ENCODE measurements around the gene STMN1. TPM values are rescaled to one million over a fixed set of nuclear protein-coding genes. Genes with fewer than 3 reads are reported as not detected.

Gene STMN1
- total RNA-seq, 1 experiment from 2014 or later: 207 TPM

GRCh38 chr1:25916460-25916859 is 10.2 kb upstream of the STMN1 start:
- ChIA-PET POLR2A (no interaction called here), CTCF (no interaction called here)
- BruUV-seq (replicated peaks): no TSS peak
- H3K36me3 Mint-ChIP-seq (ENCODE audit: insufficient read depth, unreplicated experiment): no peaks in the 10 kb centered on the region
- no peak for TF ChIP-seq CTCF (IDR thresholded peaks at IDR 0.05; ENCODE audit: insufficient read depth in 1 of 2, low read depth in 1 of 2, low read length in 1 of 2, severe bottlenecking in 1 of 2, unreplicated experiment in 1 of 2)
- Histone ChIP-seq H3K36me3 (ENCODE audit: control insufficient read depth, insufficient read depth, low read length) (no peaks in the 10 kb centered on the region), H3K27me3 (replicated peaks; ENCODE audit: control insufficient read depth, insufficient read depth, low read length) (no peaks in the 10 kb centered on the region), H3K9me3 (no peaks in the 10 kb centered on the region), H3K4me3 (ENCODE audit: low read depth, low read length) (no peak overlapping the region), H3K4me1 (no peaks in the 10 kb centered on the region; the same call in 1 of the 2 replicates)
- H3K27me3 Mint-ChIP-seq (ENCODE audit: insufficient read depth, unreplicated experiment): no peaks in the 10 kb centered on the region
- intact Hi-C loops (cut with micrococcal nuclease; ENCODE audit: unreplicated experiment): no loop called here
- H3K27ac Mint-ChIP-seq (ENCODE audit: unreplicated experiment): no peak overlapping the region
- no peak for DNase-seq
- H3K9me3 Mint-ChIP-seq (ENCODE audit: unreplicated experiment): no peaks in the 10 kb centered on the region
- no peak overlapping the region for H3K4me3 Mint-ChIP-seq (ENCODE audit: unreplicated experiment)
- peaks cover under 1% of the 10 kb centered on the region for H3K4me1 Mint-ChIP-seq (ENCODE audit: low read depth, unreplicated experiment)

GRCh38 chr1:25914074-25914995 is 8.1 kb upstream of the STMN1 start:
- no peaks in the 10 kb centered on the region for H3K27me3 Mint-ChIP-seq (ENCODE audit: insufficient read depth, unreplicated experiment)
- H3K4me1 Mint-ChIP-seq (ENCODE audit: low read depth, unreplicated experiment): peaks cover 10% of the 10 kb centered on the region
- no peak overlapping the region for H3K4me3 ChIP-seq (ENCODE audit: low read depth, low read length)
- CTCF ChIA-PET: no interaction called here
- no peak for TF ChIP-seq CTCF (IDR thresholded peaks at IDR 0.05; ENCODE audit: insufficient read depth in 1 of 2, low read depth in 1 of 2, low read length in 1 of 2, severe bottlenecking in 1 of 2, unreplicated experiment in 1 of 2)
- no peaks in the 10 kb centered on the region for H3K27me3 ChIP-seq (replicated peaks; ENCODE audit: control insufficient read depth, insufficient read depth, low read length)
- BruUV-seq (replicated peaks): no TSS peak
- H3K36me3 Mint-ChIP-seq (ENCODE audit: insufficient read depth, unreplicated experiment): no peaks in the 10 kb centered on the region
- H3K27ac Mint-ChIP-seq (ENCODE audit: unreplicated experiment): no peak overlapping the region
- no peaks in the 10 kb centered on the region for H3K36me3 ChIP-seq (ENCODE audit: control insufficient read depth, insufficient read depth, low read length)
- H3K4me1 ChIP-seq: no peaks in the 10 kb centered on the region; the same call in 1 of the 2 replicates
- no peak overlapping the region for H3K4me3 Mint-ChIP-seq (ENCODE audit: unreplicated experiment)
- H3K9me3 Mint-ChIP-seq (ENCODE audit: unreplicated experiment): no peaks in the 10 kb centered on the region
- DNase-seq: no peak
- no peaks in the 10 kb centered on the region for H3K9me3 ChIP-seq
- intact Hi-C loops (cut with micrococcal nuclease; ENCODE audit: unreplicated experiment): no loop called here
- POLR2A ChIA-PET: interaction anchor here (0.7 kb wide), 1 partner anchor 12 kb away, joined by 3 read pairs; no protein-coding TSS in a partner anchor

- TF ChIP-seq CTCF (IDR thresholded peaks at IDR 0.05; ENCODE audit: insufficient read depth in 1 of 2, low read depth in 1 of 2, low read length in 1 of 2, severe bottlenecking in 1 of 2, unreplicated experiment in 1 of 2): no peak
- Mint-ChIP-seq H3K27ac (ENCODE audit: unreplicated experiment) (no peak overlapping the region), H3K36me3 (ENCODE audit: insufficient read depth, unreplicated experiment) (no peaks in the 10 kb centered on the region), H3K4me3 (ENCODE audit: unreplicated experiment) (no peak overlapping the region), H3K27me3 (ENCODE audit: insufficient read depth, unreplicated experiment) (no peaks in the 10 kb centered on the region), H3K9me3 (ENCODE audit: unreplicated experiment) (no peaks in the 10 kb centered on the region), H3K4me1 (ENCODE audit: low read depth, unreplicated experiment) (peaks cover 10% of the 10 kb centered on the region)
- BruUV-seq (replicated peaks): no TSS peak
- intact Hi-C loops (cut with micrococcal nuclease; ENCODE audit: unreplicated experiment): no loop called here
- POLR2A ChIA-PET: no interaction called here
- Histone ChIP-seq H3K4me1 (no peaks in the 10 kb centered on the region; the same call in 1 of the 2 replicates), H3K27me3 (replicated peaks; ENCODE audit: control insufficient read depth, insufficient read depth, low read length) (no peaks in the 10 kb centered on the region), H3K36me3 (ENCODE audit: control insufficient read depth, insufficient read depth, low read length) (no peaks in the 10 kb centered on the region), H3K9me3 (no peaks in the 10 kb centered on the region), H3K4me3 (ENCODE audit: low read depth, low read length) (no peak overlapping the region)
- no peak for DNase-seq
- CTCF ChIA-PET: no interaction called here
Measured at GRCh38 chr1:25913206-25913605, 7.0 kb upstream of the STMN1 start.

Measured in Caco-2 (cell line).